ENCODE measurements around the gene BCAS4. TPM values are rescaled to one million over a fixed set of nuclear protein-coding genes. Genes with fewer than 3 reads are reported as not detected.

The BCAS4 gene
- total RNA-seq, 2 donors from 2014 or later = 9.5 to 25.2 TPM

GRCh38 chr20:50758469-50758868 is 36.4 kb upstream of the BCAS4 start:
- Mint-ChIP-seq H3K36me3 (ENCODE audit: low read depth) (no peaks in the 10 kb centered on the region), H3K4me1 (peaks cover 11% of the 10 kb centered on the region), H3K27me3 (ENCODE audit: insufficient read depth) (no peaks in the 10 kb centered on the region), H3K27ac (no peak overlapping the region), H3K4me3 (no peak overlapping the region), H3K9me3 (no peaks in the 10 kb centered on the region)
- Histone ChIP-seq H3K27me3 (ENCODE audit: control insufficient read depth, insufficient read depth, low read length, poor library complexity, severe bottlenecking) (no peaks in the 10 kb centered on the region), H3K27ac (ENCODE audit: low read depth, low read length) (no peak overlapping the region), H3K9me3 (ENCODE audit: control insufficient read depth, low read length) (no peaks in the 10 kb centered on the region), H3K36me3 (ENCODE audit: control insufficient read depth, insufficient read depth, low read length) (no peaks in the 10 kb centered on the region), H3K4me1 (ENCODE audit: control insufficient read depth, insufficient read depth, low read length) (peaks cover 9% of the 10 kb centered on the region), H3K9ac (ENCODE audit: extremely low read depth, low read length, poor library complexity, severe bottlenecking) (no peak overlapping the region), H3K4me3 (ENCODE audit: low read length) (no peak overlapping the region)
- 90 to 93% methylated on average over 4 to 5 of the region's 5 CpGs for WGBS, 2 experiments (ENCODE audit: insufficient coverage in 1 of 2, insufficient read length in 1 of 2)
- no peak for DNase-seq
- TF ChIP-seq CTCF (conservative IDR thresholded peaks at IDR 0.05) = no peak

- Histone ChIP-seq H3K27ac (ENCODE audit: low read depth, low read length) (no peak overlapping the region), H3K9me3 (ENCODE audit: control insufficient read depth, low read length) (no peaks in the 10 kb centered on the region), H3K4me1 (ENCODE audit: control insufficient read depth, insufficient read depth, low read length) (peaks cover 9% of the 10 kb centered on the region), H3K36me3 (ENCODE audit: control insufficient read depth, insufficient read depth, low read length) (no peaks in the 10 kb centered on the region), H3K9ac (ENCODE audit: extremely low read depth, low read length, poor library complexity, severe bottlenecking) (no peak overlapping the region), H3K4me3 (ENCODE audit: low read length) (no peak overlapping the region), H3K27me3 (ENCODE audit: control insufficient read depth, insufficient read depth, low read length, poor library complexity, severe bottlenecking) (no peaks in the 10 kb centered on the region)
- H3K27me3 Mint-ChIP-seq (ENCODE audit: insufficient read depth) = no peaks in the 10 kb centered on the region
- no peak for TF ChIP-seq CTCF (conservative IDR thresholded peaks at IDR 0.05)
- no peaks in the 10 kb centered on the region for H3K36me3 Mint-ChIP-seq (ENCODE audit: low read depth)
- no peak overlapping the region for H3K27ac Mint-ChIP-seq
- H3K4me1 Mint-ChIP-seq = peaks cover 12% of the 10 kb centered on the region
- H3K4me3 Mint-ChIP-seq = no peak overlapping the region
- 95 to 96% methylated on average over 2 to 3 of the region's 3 CpGs for WGBS, 2 experiments (ENCODE audit: insufficient coverage in 1 of 2, insufficient read length in 1 of 2)
- no peak for DNase-seq
- H3K9me3 Mint-ChIP-seq = no peaks in the 10 kb centered on the region
Measured at GRCh38 chr20:50758992-50759391, 35.9 kb upstream of the BCAS4 start.

GRCh38 chr20:50759678-50760077 is 35.2 kb upstream of the BCAS4 start:
- no peak overlapping the region for H3K27ac Mint-ChIP-seq
- WGBS, 2 experiments (ENCODE audit: insufficient coverage in 1 of 2, insufficient read length in 1 of 2) = 94 to 95% methylated on average over 5 of the region's 5 CpGs
- peaks cover 9% of the 10 kb centered on the region for H3K4me1 ChIP-seq (ENCODE audit: control insufficient read depth, insufficient read depth, low read length)

More at GRCh38 chr20:50759678-50760077, 35.2 kb upstream of the BCAS4 start:
- DNase-seq = no peak
- Histone ChIP-seq H3K4me3 (ENCODE audit: low read length) (no peak overlapping the region), H3K27me3 (ENCODE audit: control insufficient read depth, insufficient read depth, low read length, poor library complexity, severe bottlenecking) (no peaks in the 10 kb centered on the region), H3K9me3 (ENCODE audit: control insufficient read depth, low read length) (no peaks in the 10 kb centered on the region), H3K27ac (ENCODE audit: low read depth, low read length) (no peak overlapping the region), H3K9ac (ENCODE audit: extremely low read depth, low read length, poor library complexity, severe bottlenecking) (no peak overlapping the region), H3K36me3 (ENCODE audit: control insufficient read depth, insufficient read depth, low read length) (no peaks in the 10 kb centered on the region)
- TF ChIP-seq CTCF (conservative IDR thresholded peaks at IDR 0.05) = no peak
- no peaks in the 10 kb centered on the region for H3K36me3 Mint-ChIP-seq (ENCODE audit: low read depth)
- H3K4me3 Mint-ChIP-seq = no peak overlapping the region
- no peaks in the 10 kb centered on the region for H3K9me3 Mint-ChIP-seq
- H3K4me1 Mint-ChIP-seq = peaks cover 15% of the 10 kb centered on the region
- no peaks in the 10 kb centered on the region for H3K27me3 Mint-ChIP-seq (ENCODE audit: insufficient read depth)

All from endodermal cell (in vitro differentiated cells).